ENCODE measurements around the gene NDUFS4.

NDUFS4 gene

GRCh38 chr5:53555160-53555559 is 5.3 kb upstream of the NDUFS4 start:
- H3K4me3 ChIP-seq (ENCODE audit: low read length), result no peak overlapping the region
- TF ChIP-seq CTCF (IDR thresholded peaks at IDR 0.05; ENCODE audit: insufficient read depth, low read depth, low read length, missing control alignments), result no peak
- no peak for DNase-seq (ENCODE audit: low read depth)

GRCh38 chr5:53556001-53556400 is 4.4 kb upstream of the NDUFS4 start:
- DNase-seq (ENCODE audit: low read depth), result no peak
- H3K4me3 ChIP-seq (ENCODE audit: low read length), result no peak overlapping the region
- no peak for TF ChIP-seq CTCF (IDR thresholded peaks at IDR 0.05; ENCODE audit: insufficient read depth, low read depth, low read length, missing control alignments)

DNA sequence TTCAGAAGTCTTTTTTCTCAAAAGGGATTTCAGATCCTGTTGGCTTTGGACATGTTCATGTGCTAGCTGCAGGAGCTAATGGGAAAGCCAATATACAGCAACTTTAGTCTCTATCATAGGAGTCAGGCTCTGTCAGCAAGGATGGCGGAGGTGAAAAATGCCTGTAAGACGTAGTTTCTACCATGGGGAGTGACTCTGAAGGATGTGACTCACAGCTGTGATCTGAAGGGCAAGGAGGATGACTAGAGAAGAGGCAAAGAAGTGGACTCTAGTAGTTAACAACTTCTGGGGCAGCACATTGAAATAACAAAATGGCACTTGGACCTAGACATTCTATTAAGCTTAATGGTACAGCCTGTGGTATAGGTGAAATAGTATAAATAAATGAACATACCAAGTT is 3.1 kb upstream of the NDUFS4 start:
- DNase-seq (ENCODE audit: low read depth), result peak; percentile 79
- no peak for TF ChIP-seq CTCF (IDR thresholded peaks at IDR 0.05; ENCODE audit: insufficient read depth, low read depth, low read length, missing control alignments)
- H3K4me3 ChIP-seq (ENCODE audit: low read length), result no peak overlapping the region

DNA sequence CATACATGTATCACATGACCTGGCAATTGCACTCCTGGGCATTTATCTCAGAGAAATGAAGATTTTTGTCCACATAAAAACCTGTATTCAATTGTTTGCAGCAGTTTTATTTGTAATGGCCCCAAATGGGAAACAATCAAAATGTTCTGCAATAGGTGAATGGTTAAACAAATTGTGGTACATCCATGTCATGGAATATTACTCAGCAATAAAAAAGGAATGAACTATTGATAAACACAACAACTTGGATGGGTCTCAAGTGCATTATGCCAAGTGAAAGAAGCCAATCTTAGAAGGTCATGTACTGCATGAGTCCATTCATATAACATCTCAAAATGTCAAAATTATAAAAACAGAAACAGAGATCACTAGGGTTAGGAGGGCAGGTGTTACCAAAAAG is 1.5 kb upstream of the NDUFS4 start:
- DNase-seq (ENCODE audit: low read depth), result no peak
- no peak overlapping the region for H3K4me3 ChIP-seq (ENCODE audit: low read length)
- TF ChIP-seq CTCF (IDR thresholded peaks at IDR 0.05; ENCODE audit: insufficient read depth, low read depth, low read length, missing control alignments), result no peak

DNA sequence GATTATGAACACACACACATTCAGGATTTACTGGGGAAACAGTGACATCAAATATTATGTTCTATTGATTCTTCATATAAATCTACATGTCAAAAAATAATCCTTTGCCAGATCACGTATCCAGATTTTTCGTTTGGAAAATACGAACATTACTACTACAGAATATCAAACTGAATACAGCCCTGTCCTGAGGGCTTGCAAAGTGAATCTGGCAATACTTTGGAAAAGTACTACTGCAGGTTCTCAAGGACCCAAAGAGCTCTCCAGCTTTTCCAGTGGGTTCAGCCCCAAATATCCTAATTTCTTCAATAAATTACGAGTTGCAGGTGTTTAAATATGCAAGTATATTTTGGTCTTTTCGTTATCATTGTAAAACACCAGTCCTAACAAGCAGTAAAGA is 411 bp upstream of the NDUFS4 start:
- no peak for TF ChIP-seq CTCF (IDR thresholded peaks at IDR 0.05; ENCODE audit: insufficient read depth, low read depth, low read length, missing control alignments)
- DNase-seq (ENCODE audit: low read depth), result no peak
- H3K4me3 ChIP-seq (ENCODE audit: low read length), result peak overlapping the region; percentile 90

GRCh38 chr5:53568401-53568800 is 8.0 kb downstream of the NDUFS4 start:
- H3K4me3 ChIP-seq (ENCODE audit: low read length), result no peak overlapping the region
- TF ChIP-seq CTCF (IDR thresholded peaks at IDR 0.05; ENCODE audit: insufficient read depth, low read depth, low read length, missing control alignments), result no peak
- no peak for DNase-seq (ENCODE audit: low read depth)

- no peak for TF ChIP-seq CTCF (IDR thresholded peaks at IDR 0.05; ENCODE audit: insufficient read depth, low read depth, low read length, missing control alignments)
- DNase-seq (ENCODE audit: low read depth), result no peak
- no peak overlapping the region for H3K4me3 ChIP-seq (ENCODE audit: low read length)
These were observed 8.4 kb downstream of the NDUFS4 start for GRCh38 chr5:53568871-53569270.

Data from epithelial cell of esophagus (primary cell).